Prostate gland (tissue), 2 donors: ENCODE data around the gene COL23A1. TPM values are rescaled to one million over a fixed set of nuclear protein-coding genes. Genes with fewer than 3 reads are reported as not detected.

Experiments
- DNase-seq: peaks from one replicate; pipeline ENCODE4 v3.0.0-alpha.2; 2019; ENCODE audit warnings: low spot score
- H3K27ac ChIP-seq, 2 donors: fragments of 200-600 bp; sonication (generic); 2 replicates each; pipeline ENCODE4 v1.5.1; 2017 to 2019
- H3K27me3 ChIP-seq: fragments of 200-600 bp; sonication (generic); replicated peaks from 2 replicates; pipeline ENCODE4 v1.5.1; 2019; ENCODE audit not compliant: insufficient read depth
- H3K36me3 ChIP-seq, 2 donors: fragments of 200-600 bp; sonication (generic); 1 replicate in 1 of 2; 2 replicates in 1 of 2; pipeline versions ENCODE4 v1.5.1 to v1.8.1; 2017 to 2019
- H3K4me1 ChIP-seq: fragments of 200-600 bp; sonication (generic); replicated peaks from 2 replicates; pipeline ENCODE4 v1.5.1; 2019
- H3K4me3 ChIP-seq, 2 donors: fragments of 200-600 bp; sonication (generic); 2 replicates each; pipeline ENCODE4 v1.5.1; 2017 to 2019
- H3K9me3 ChIP-seq: fragments of 200-600 bp; sonication (generic); 2 replicates; pipeline ENCODE4 v1.5.1; 2017
- CTCF ChIP-seq, 4 experiments: fragments of 200-600 bp in 2 of 4; fragments of 450-650 bp in 2 of 4; sonication (generic) in 2 of 4; IDR thresholded peaks; 1 replicate in 3 of 4; 2 replicates in 1 of 4; pipeline ENCODE4 v1.5.1; 2016 to 2019; ENCODE audit warnings: antibody characterized with exemption in 4 of 4, mild to moderate bottlenecking in 2 of 4, moderate library complexity in 2 of 4
- POLR2A ChIP-seq: fragments of 450-650 bp; IDR thresholded peaks from one replicate; pipeline ENCODE4 v1.6.1; 2016; ENCODE audit warnings: antibody characterized with exemption, mild to moderate bottlenecking
- POLR2AphosphoS5 ChIP-seq: sonication (generic); formaldehyde crosslinking; IDR thresholded peaks from one replicate; pipeline ENCODE4 v1.6.1; 2017; ENCODE audit warnings: antibody characterized with exemption
- WGBS: methylation state at CpG from one replicate; pipeline ENCODE4 v1.1.5; 2018; 5-methylcytosine and 5-hydroxymethylcytosine counted together
- intact Hi-C: fragments of 100-400 bp; cut with DNase I; formaldehyde crosslinking; loops from one replicate; pipeline ENCODE4 v1.14.2; 2022
- small RNA-seq, 2 donors: library from RNA; depleted of rRNA; stranded (forward); fragments of <200 nt; gene quantifications; one replicate each; pipeline ENCODE3, GENCODE V24; 2016
- total RNA-seq, 2 donors: library from RNA; depleted of rRNA; stranded (reverse); fragments of >200 nt; gene quantifications; one replicate each; pipeline ENCODE4 v1.1.0, GENCODE V29; 2016

Gene COL23A1
- total RNA-seq, 2 donors from 2014 or later: 2.7 to 6.1 TPM

GRCh38 chr5:178192244-178192643 is 397.9 kb downstream of the COL23A1 start:
- peak; percentile 63 for DNase-seq
- Histone ChIP-seq H3K9me3 (no peaks in the 10 kb centered on the region), H3K36me3 (no peaks in the 10 kb centered on the region), H3K27me3 (no peaks in the 10 kb centered on the region), H3K4me1 (no peaks in the 10 kb centered on the region), H3K27ac (no peak overlapping the region), H3K4me3 (no peak overlapping the region)
- WGBS: 19% methylated on average over 2 of the region's 2 CpGs
- TF ChIP-seq POLR2AphosphoS5 (peak; percentile 87), POLR2A (no peak), CTCF (IDR thresholded peaks at IDR 0.05) (no peak)
- intact Hi-C loops: no loop called here

GRCh38 chr5:178191661-178192060 is 398.5 kb downstream of the COL23A1 start:
- no peak for DNase-seq

GRCh38 chr5:178189433-178189832 is 400.8 kb downstream of the COL23A1 start:
- intact Hi-C loops: no loop called here
- TF ChIP-seq CTCF (IDR thresholded peaks at IDR 0.05): no peak
- TF ChIP-seq POLR2AphosphoS5: no peak
- TF ChIP-seq POLR2A: no peak
- no peaks in the 10 kb centered on the region for H3K36me3 ChIP-seq
- no peak overlapping the region for H3K27ac ChIP-seq
- H3K9me3 ChIP-seq: no peaks in the 10 kb centered on the region
- no peak for DNase-seq
- no peaks in the 10 kb centered on the region for H3K27me3 ChIP-seq
- H3K4me1 ChIP-seq: no peaks in the 10 kb centered on the region
- no peak overlapping the region for H3K4me3 ChIP-seq
- WGBS: 43% methylated on average over 2 of the region's 2 CpGs

More at GRCh38 chr5:178191661-178192060, 398.5 kb downstream of the COL23A1 start:
- TF ChIP-seq POLR2AphosphoS5: no peak
- TF ChIP-seq CTCF (IDR thresholded peaks at IDR 0.05): no peak
- no peak for TF ChIP-seq POLR2A
- Histone ChIP-seq H3K27ac (no peak overlapping the region), H3K4me1 (no peaks in the 10 kb centered on the region), H3K27me3 (no peaks in the 10 kb centered on the region), H3K9me3 (no peaks in the 10 kb centered on the region), H3K36me3 (no peaks in the 10 kb centered on the region), H3K4me3 (no peak overlapping the region)
- WGBS: 86% methylated on average over 4 of the region's 4 CpGs
- intact Hi-C loops: no loop called here

Small RNAs within 50 kb of the gene (small RNA-seq; reads per million reads assigned to genes)
- 0 reads per million in 2 donors for gene RN7SKP70
- 0 reads per million in 2 donors for gene RN7SL646P

Other genes starting within 250 kb of the COL23A1 start
- gene CLK4, start 36.7 kb upstream of the COL23A1 start, total RNA-seq: 10 to 100 TPM; 26.7 to 39.0 TPM
- gene ZNF354A, start 140.3 kb upstream of the COL23A1 start, total RNA-seq: 1 to 10 TPM; 9.4 to 9.7 TPM